ENCODE measurements around the gene IGF1R. TPM values are rescaled to one million over a fixed set of nuclear protein-coding genes. Genes with fewer than 3 reads are reported as not detected.
A peak's percentile ranks its signal among the peaks of the same experiment; 100 is the strongest.

Gene IGF1R
- total and polyA plus RNA-seq, 2 experiments from 2014 or later: 10.8 to 42.9 TPM

DNA sequence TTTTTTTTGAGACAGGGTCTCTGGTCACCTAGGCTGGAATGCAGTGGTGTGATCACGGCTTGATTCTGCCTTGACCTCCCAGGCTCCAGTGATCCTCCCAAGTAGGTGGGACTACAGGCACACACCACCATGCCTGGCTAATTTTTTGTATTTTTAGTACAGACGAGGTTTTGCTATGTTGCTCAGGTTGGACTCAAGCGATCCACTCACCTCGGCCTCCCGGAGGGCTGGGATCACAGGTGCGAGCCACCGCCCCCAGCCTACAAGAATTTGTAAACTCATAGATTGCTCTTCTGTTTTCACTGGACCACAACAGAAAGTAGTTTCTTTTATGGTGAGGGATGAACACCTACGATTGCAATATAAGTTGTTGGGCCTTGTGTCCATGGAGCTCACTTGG, 7.4 kb downstream of the IGF1R start:
- DNase-seq (ENCODE audit: low spot score): no peak
- Histone ChIP-seq H3K9me2 (replicated peaks; ENCODE audit: insufficient read depth) (no peaks in the 10 kb centered on the region), H3K4me1 (ENCODE audit: insufficient read depth) (peaks cover 29% of the 10 kb centered on the region), H3K9me3 (ENCODE audit: low read depth) (no peaks in the 10 kb centered on the region), H2AFZ (no peak overlapping the region), H4K20me1 (ENCODE audit: insufficient read depth, poor library complexity, severe bottlenecking) (peaks cover 73% of the 10 kb centered on the region), H3K27me3 (no peaks in the 10 kb centered on the region), H3K27ac (no peak overlapping the region), H3K36me3 (replicated peaks; ENCODE audit: insufficient read depth, low read depth) (no peaks in the 10 kb centered on the region), H3K79me2 (peaks cover 99% of the 10 kb centered on the region), H3K4me2 (no peak overlapping the region), H3K4me3 (no peak overlapping the region)
- WGBS (ENCODE audit: low lambda C conversion rate, missing lambda C conversion rate): 96% methylated on average over 8 of the region's 8 CpGs
- no peak for TF ChIP-seq EZH2phosphoT487 (IDR thresholded peaks at IDR 0.05; ENCODE audit: low read depth, severe bottlenecking, unreplicated experiment)
- TF ChIP-seq, protein P1, sequence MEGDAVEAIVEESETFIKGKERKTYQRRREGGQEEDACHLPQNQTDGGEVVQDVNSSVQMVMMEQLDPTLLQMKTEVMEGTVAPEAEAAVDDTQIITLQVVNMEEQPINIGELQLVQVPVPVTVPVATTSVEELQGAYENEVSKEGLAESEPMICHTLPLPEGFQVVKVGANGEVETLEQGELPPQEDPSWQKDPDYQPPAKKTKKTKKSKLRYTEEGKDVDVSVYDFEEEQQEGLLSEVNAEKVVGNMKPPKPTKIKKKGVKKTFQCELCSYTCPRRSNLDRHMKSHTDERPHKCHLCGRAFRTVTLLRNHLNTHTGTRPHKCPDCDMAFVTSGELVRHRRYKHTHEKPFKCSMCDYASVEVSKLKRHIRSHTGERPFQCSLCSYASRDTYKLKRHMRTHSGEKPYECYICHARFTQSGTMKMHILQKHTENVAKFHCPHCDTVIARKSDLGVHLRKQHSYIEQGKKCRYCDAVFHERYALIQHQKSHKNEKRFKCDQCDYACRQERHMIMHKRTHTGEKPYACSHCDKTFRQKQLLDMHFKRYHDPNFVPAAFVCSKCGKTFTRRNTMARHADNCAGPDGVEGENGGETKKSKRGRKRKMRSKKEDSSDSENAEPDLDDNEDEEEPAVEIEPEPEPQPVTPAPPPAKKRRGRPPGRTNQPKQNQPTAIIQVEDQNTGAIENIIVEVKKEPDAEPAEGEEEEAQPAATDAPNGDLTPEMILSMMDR (IDR thresholded peaks at IDR 0.05; ENCODE audit: poor library complexity): no peak
- no peak for TF ChIP-seq EZH2 (IDR thresholded peaks at IDR 0.05; ENCODE audit: borderline replicate concordance)

DNA sequence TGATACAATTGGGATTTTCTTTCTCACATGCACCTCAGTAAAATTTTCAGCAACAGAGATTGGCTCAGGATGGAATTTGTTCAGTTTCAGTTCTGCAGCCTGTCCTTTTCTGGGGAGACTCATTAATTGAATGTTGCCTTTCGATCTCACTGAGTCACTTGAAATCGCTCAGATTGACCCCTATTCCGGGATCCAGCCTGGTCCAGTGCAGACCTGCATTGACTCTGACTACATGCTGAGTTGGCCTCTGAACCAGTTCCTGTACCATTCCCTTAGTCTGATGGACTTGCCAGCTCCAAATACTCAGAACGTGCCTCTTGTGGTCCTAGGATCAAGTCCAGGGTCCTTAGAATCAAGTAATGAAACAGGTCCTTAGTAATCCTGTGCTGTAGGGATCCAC, 9.4 kb downstream of the IGF1R start:
- H2AFZ ChIP-seq: no peak overlapping the region
- TF ChIP-seq, protein P1 (IDR thresholded peaks at IDR 0.05; ENCODE audit: poor library complexity): no peak
- WGBS (ENCODE audit: low lambda C conversion rate, missing lambda C conversion rate): 88% methylated on average over 4 of the region's 4 CpGs

DNA sequence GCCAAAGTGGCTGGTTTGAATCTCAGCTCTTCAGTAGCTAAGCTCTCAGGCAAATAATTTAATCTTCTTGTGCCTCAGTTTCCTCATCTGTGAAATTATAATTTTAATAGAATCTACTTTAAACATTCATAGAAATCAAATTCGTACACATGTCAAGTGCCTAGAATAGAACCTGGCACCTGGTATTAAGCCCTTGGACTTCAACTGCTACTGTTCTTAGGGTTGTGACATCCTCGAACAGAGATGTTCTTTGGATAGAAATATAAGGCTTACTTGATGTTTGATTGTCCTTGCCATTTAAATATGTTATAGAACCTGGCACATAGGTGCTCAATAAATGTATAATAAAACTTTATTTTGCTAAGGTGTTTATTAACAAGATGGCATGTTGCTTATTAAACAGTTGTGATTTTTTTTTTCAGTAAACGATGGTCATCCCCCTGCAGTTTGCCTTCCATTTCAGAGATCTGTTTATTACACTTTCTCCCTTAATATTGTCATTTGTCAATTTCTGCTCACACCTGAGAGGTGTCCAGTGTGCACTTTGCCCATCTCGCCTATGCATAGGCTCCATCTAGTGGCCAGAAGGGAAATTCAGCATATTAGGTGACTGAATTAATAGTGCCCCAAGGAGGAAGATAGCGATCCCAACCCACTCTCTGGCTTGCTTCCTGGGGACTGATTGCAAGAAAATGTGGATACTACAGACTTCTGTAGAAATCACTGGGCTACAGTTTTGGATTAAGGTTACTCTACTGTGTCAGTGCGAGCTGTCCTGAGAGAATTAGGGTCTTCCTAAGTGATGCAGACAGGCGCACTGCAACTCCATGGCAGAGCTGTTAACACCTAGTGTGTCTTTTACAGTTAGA, 10.7 kb downstream of the IGF1R start:
- no peaks in the 10 kb centered on the region for H3K27me3 ChIP-seq
- no peak overlapping the region for H3K4me2 ChIP-seq
- no peaks in the 10 kb centered on the region for H3K36me3 ChIP-seq (replicated peaks; ENCODE audit: insufficient read depth, low read depth)
- DNase-seq (ENCODE audit: low spot score): peak; percentile 70
- peaks cover 78% of the 10 kb centered on the region for H4K20me1 ChIP-seq (ENCODE audit: insufficient read depth, poor library complexity, severe bottlenecking)
- peaks cover 99% of the 10 kb centered on the region for H3K79me2 ChIP-seq
- WGBS (ENCODE audit: low lambda C conversion rate, missing lambda C conversion rate): 44% methylated on average over 7 of the region's 7 CpGs
- no peak overlapping the region for H3K27ac ChIP-seq
- H2AFZ ChIP-seq: no peak overlapping the region
- peaks cover 12% of the 10 kb centered on the region for H3K4me1 ChIP-seq (ENCODE audit: insufficient read depth)
- no peaks in the 10 kb centered on the region for H3K9me2 ChIP-seq (replicated peaks; ENCODE audit: insufficient read depth)
- no peaks in the 10 kb centered on the region for H3K9me3 ChIP-seq (ENCODE audit: low read depth)
- no peak overlapping the region for H3K4me3 ChIP-seq
- no peak for TF ChIP-seq EZH2 (IDR thresholded peaks at IDR 0.05; ENCODE audit: borderline replicate concordance)
- TF ChIP-seq, protein P1 (IDR thresholded peaks at IDR 0.05; ENCODE audit: poor library complexity): peak; percentile 82

More for the DNA sequence above, 9.4 kb downstream of the IGF1R start:
- Histone ChIP-seq H3K79me2 (peaks cover 99% of the 10 kb centered on the region), H3K4me1 (ENCODE audit: insufficient read depth) (peaks cover 18% of the 10 kb centered on the region), H3K9me2 (replicated peaks; ENCODE audit: insufficient read depth) (no peaks in the 10 kb centered on the region), H3K27ac (no peak overlapping the region), H3K27me3 (no peaks in the 10 kb centered on the region), H3K9me3 (ENCODE audit: low read depth) (no peaks in the 10 kb centered on the region), H4K20me1 (ENCODE audit: insufficient read depth, poor library complexity, severe bottlenecking) (peaks cover 80% of the 10 kb centered on the region), H3K36me3 (replicated peaks; ENCODE audit: insufficient read depth, low read depth) (no peaks in the 10 kb centered on the region), H3K4me2 (no peak overlapping the region), H3K4me3 (no peak overlapping the region)
- DNase-seq (ENCODE audit: low spot score): no peak
